SJCRH30 (cell line): ENCODE data around the gene CLDN4. TPM values are rescaled to one million over a fixed set of nuclear protein-coding genes. Genes with fewer than 3 reads are reported as not detected.

ENCODE experiments used
- total RNA-seq: library from RNA; depleted of rRNA; stranded (reverse); fragments of >200 nt; shearing (Covaris generic); gene quantifications from 2 replicates; pipeline ENCODE4 v1.2.3, GENCODE V29; 2014; rRNA removed

Gene CLDN4
- total RNA-seq, 1 experiment from 2014 or later: 0.06 TPM

Other genes with a start within 250 kb of the CLDN4 start
- 0.10 TPM in 1 of 2 replicates, not detected in the other for gene MLXIPL, start 206.5 kb upstream of the CLDN4 start, total RNA-seq
- gene VPS37D, start 163.2 kb upstream of the CLDN4 start, total RNA-seq: 0.53 and 1.2 TPM in 2 replicates
- gene DNAJC30, start 147.5 kb upstream of the CLDN4 start, total RNA-seq: 5.1 and 6.0 TPM in 2 replicates
- gene BUD23, start 147.4 kb upstream of the CLDN4 start, total RNA-seq: 86.6 and 91.7 TPM in 2 replicates
- 6.9 and 10.4 TPM in 2 replicates for gene STX1A, start 111.3 kb upstream of the CLDN4 start, total RNA-seq
- gene ABHD11, start 92.2 kb upstream of the CLDN4 start, total RNA-seq: 11.8 and 13.9 TPM in 2 replicates
- gene CLDN3, start 60.7 kb upstream of the CLDN4 start, total RNA-seq: not detected in 2 replicates
- 0.30 and 0.55 TPM in 2 replicates for gene METTL27, start 11.5 kb downstream of the CLDN4 start, total RNA-seq
- not detected in 2 replicates for gene TMEM270, start 30.2 kb downstream of the CLDN4 start, total RNA-seq
- 100 and 110 TPM in 2 replicates for gene ELN, start 197.2 kb downstream of the CLDN4 start, total RNA-seq